SK-N-SH treated with all-trans-retinoic acid at 6 μM for 48 hours (cell line): ENCODE measurements around the gene AKAP13.

ENCODE experiments used
- ARNTL ChIP-seq: fragments of 450-650 bp; formaldehyde crosslinking; IDR thresholded peaks from 2 replicates; pipeline ENCODE4 v1.5.0; 2020; ENCODE audit warnings: low read depth, mild to moderate bottlenecking, moderate library complexity, borderline replicate concordance
- BACH2 ChIP-seq: fragments of 250-450 bp; sonication (Bioruptor Pico); IDR thresholded peaks from 2 replicates; pipeline ENCODE4 v1.9.0; 2021; ENCODE audit warnings: mild to moderate bottlenecking, borderline replicate concordance
- CREB5 ChIP-seq: fragments of 250-450 bp; sonication (Bioruptor Pico); IDR thresholded peaks from 2 replicates; pipeline ENCODE4 v1.5.1; 2020; ENCODE audit warnings: low read depth, mild to moderate bottlenecking, moderate library complexity
- CSDC2 ChIP-seq: fragments of 250-450 bp; sonication (Bioruptor Pico); IDR thresholded peaks from 2 replicates; pipeline ENCODE4 v1.5.0; 2020; ENCODE audit warnings: mild to moderate bottlenecking, moderate library complexity
- ESRRG ChIP-seq: fragments of 250-450 bp; sonication (Bioruptor Pico); IDR thresholded peaks from 2 replicates; pipeline ENCODE4 v1.6.1; 2021; ENCODE audit warnings: mild to moderate bottlenecking
- GLIS3 ChIP-seq: fragments of 250-450 bp; sonication (Bioruptor Pico); IDR thresholded peaks from 2 replicates; pipeline ENCODE4 v1.5.0; 2020; ENCODE audit warnings: mild to moderate bottlenecking, moderate library complexity
- OSR1 ChIP-seq: fragments of 250-450 bp; sonication (Bioruptor Pico); IDR thresholded peaks from 2 replicates; pipeline ENCODE4 v1.8.0; 2022; ENCODE audit warnings: moderate library complexity, mild to moderate bottlenecking, inconsistent platforms
- PATZ1 ChIP-seq: fragments of 250-450 bp; sonication (Bioruptor Pico); IDR thresholded peaks from 2 replicates; pipeline ENCODE4 v1.8.0; 2020; ENCODE audit warnings: mild to moderate bottlenecking, moderate library complexity, borderline replicate concordance
- POU6F1 ChIP-seq: fragments of 250-450 bp; sonication (Bioruptor Pico); IDR thresholded peaks from 2 replicates; pipeline ENCODE4 v1.8.0; 2021; ENCODE audit warnings: low read depth, mild to moderate bottlenecking, moderate library complexity, borderline replicate concordance
- RARB ChIP-seq: fragments of 250-450 bp; sonication (Bioruptor Pico); IDR thresholded peaks from 2 replicates; pipeline ENCODE4 v1.8.0; 2021; ENCODE audit warnings: mild to moderate bottlenecking, moderate library complexity
- TSHZ2 ChIP-seq: fragments of 250-450 bp; sonication (Bioruptor Pico); IDR thresholded peaks from 2 replicates; pipeline ENCODE4 v1.5.0; 2020; ENCODE audit warnings: mild to moderate bottlenecking, moderate library complexity
- ZFP3 ChIP-seq: fragments of 250-450 bp; sonication (Bioruptor Pico); IDR thresholded peaks from 2 replicates; pipeline ENCODE4 v1.5.0; 2020; ENCODE audit warnings: mild to moderate bottlenecking, moderate library complexity
- ZFP30 ChIP-seq: fragments of 450-650 bp; formaldehyde crosslinking; IDR thresholded peaks from 2 replicates; pipeline ENCODE4 v1.5.0; 2022; ENCODE audit warnings: mild to moderate bottlenecking, moderate library complexity
- ZNF565 ChIP-seq: fragments of 450-650 bp; formaldehyde crosslinking; conservative IDR thresholded peaks from 2 replicates; pipeline ENCODE4 v1.5.0; 2020; ENCODE audit warnings: low read depth, mild to moderate bottlenecking, moderate library complexity

GRCh38 chr15:85414991-85415390 lies 34.6 kb downstream of the AKAP13 start:
- no peak for TF ChIP-seq RARB (CRISPR knock-in tag)
- no peak for TF ChIP-seq ZFP3 (CRISPR knock-in tag)
- TF ChIP-seq CSDC2 (CRISPR knock-in tag): no peak
- TF ChIP-seq ZFP30 (CRISPR knock-in tag): no peak
- TF ChIP-seq POU6F1: no peak
- TF ChIP-seq PATZ1 (CRISPR knock-in tag): no peak
- no peak for TF ChIP-seq CREB5 (CRISPR knock-in tag)
- TF ChIP-seq ESRRG (CRISPR knock-in tag): no peak
- TF ChIP-seq GLIS3 (CRISPR knock-in tag): no peak
- no peak for TF ChIP-seq ZNF565 (CRISPR knock-in tag)
- no peak for TF ChIP-seq BACH2 (CRISPR knock-in tag)
- TF ChIP-seq TSHZ2 (CRISPR knock-in tag): no peak
- TF ChIP-seq ARNTL: no peak
- no peak for TF ChIP-seq OSR1
